Activated B cell treated with CpG ODN at 0.5 μM for 24 hours (primary cell): ENCODE data around the gene S100A10. TPM values are rescaled to one million over a fixed set of nuclear protein-coding genes. Genes with fewer than 3 reads are reported as not detected.

Experiments used
- ATAC-seq: fragments of 200-7000 bp; cut with Tn5 transposase; one replicate; pipeline ENCODE4 v1.10.0; 2021; ENCODE audit warnings: low read depth, mild to moderate bottlenecking, moderate library complexity
- CTCF ChIA-PET: fragments of 350-600 bp; sonication (Branson Sonifier 250); formaldehyde crosslinking; loops from one replicate; lab custom pipeline; 2021; ENCODE audit warnings: antibody characterized with exemption; lab: Charles Lee
- POLR2A ChIA-PET: fragments of 350-600 bp; sonication (Branson Sonifier 250); formaldehyde crosslinking; loops from one replicate; lab custom pipeline; 2021; ENCODE audit warnings: antibody characterized with exemption; lab: Charles Lee
- DNase-seq: peaks from one replicate; pipeline ENCODE4 v3.0.0; 2022
- H3K27ac Mint-ChIP-seq: one replicate; pipeline ENCODE4 v1.8.0; 2020; ENCODE audit warnings: mixed read lengths
- H3K27me3 Mint-ChIP-seq: one replicate; pipeline ENCODE4 v1.8.0; 2021; ENCODE audit warnings: mixed read lengths
- H3K36me3 Mint-ChIP-seq: one replicate; pipeline ENCODE4 v1.8.0; 2021; ENCODE audit warnings: low read depth, mixed read lengths
- H3K4me1 Mint-ChIP-seq: one replicate; pipeline ENCODE4 v1.8.0; 2021; ENCODE audit warnings: mixed read lengths
- H3K4me3 Mint-ChIP-seq: one replicate; pipeline ENCODE4 v1.8.0; 2020; ENCODE audit warnings: mild to moderate bottlenecking, mixed read lengths
- H3K9me3 Mint-ChIP-seq: one replicate; pipeline ENCODE4 v1.8.0; 2020; ENCODE audit warnings: mixed read lengths
- intact Hi-C: fragments of 100-400 bp; cut with micrococcal nuclease; formaldehyde crosslinking; loops from one replicate; pipeline ENCODE4 v1.15.1; 2024
- total RNA-seq: library from RNA; stranded (reverse); gene quantifications from 2 replicates; pipeline ENCODE4 v1.2.3, GENCODE V29; 2022
- TF ChIP-seq, protein P1 (sequence below): fragments of 200-600 bp; IDR thresholded peaks from one replicate; pipeline ENCODE4 v1.8.0; 2022; ENCODE audit warnings: antibody characterized with exemption, mild to moderate bottlenecking

Gene S100A10
- total RNA-seq, 1 donor from 2014 or later: 62.7 TPM

DNA sequence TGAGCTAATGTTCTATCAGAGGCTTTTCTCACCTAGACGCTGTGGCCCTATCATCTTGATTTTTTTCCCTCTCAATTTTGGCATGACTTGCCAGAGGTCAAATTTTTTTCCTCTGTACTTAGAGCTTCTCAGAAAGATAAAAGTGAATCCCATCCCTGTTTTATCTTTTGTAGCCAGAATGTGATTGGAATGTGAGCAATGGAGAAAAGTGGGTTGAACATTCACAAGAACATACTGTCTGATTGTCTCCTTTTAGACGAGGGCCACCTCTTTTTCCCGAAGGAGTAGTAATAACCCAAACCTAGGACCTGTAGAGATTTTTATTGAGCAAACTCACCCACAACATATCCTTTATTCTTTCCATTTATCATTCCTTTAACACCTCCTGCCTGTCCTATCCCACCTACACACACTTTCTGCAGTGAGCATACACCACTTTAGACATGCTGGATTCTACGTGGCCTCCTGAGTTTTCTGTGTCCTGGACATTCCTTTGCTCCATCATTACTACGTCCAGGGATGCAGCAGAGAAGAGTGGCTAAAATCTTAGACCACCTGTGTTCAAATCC, 15.9 kb downstream of the S100A10 start:
- POLR2A ChIA-PET: no interaction called here
- Mint-ChIP-seq H3K27me3 (peaks cover 7% of the 10 kb centered on the region), H3K4me3 (no peak overlapping the region), H3K36me3 (peaks cover 18% of the 10 kb centered on the region), H3K27ac (no peak overlapping the region), H3K9me3 (no peaks in the 10 kb centered on the region), H3K4me1 (no peaks in the 10 kb centered on the region)
- CTCF ChIA-PET: interaction anchor here (3.8 kb wide), 1 partner anchor 24 kb away, joined by 23 read pairs; no protein-coding TSS in a partner anchor
- intact Hi-C loops: no loop called here
- no peak for DNase-seq
- no peak for ATAC-seq
- TF ChIP-seq, protein P1, sequence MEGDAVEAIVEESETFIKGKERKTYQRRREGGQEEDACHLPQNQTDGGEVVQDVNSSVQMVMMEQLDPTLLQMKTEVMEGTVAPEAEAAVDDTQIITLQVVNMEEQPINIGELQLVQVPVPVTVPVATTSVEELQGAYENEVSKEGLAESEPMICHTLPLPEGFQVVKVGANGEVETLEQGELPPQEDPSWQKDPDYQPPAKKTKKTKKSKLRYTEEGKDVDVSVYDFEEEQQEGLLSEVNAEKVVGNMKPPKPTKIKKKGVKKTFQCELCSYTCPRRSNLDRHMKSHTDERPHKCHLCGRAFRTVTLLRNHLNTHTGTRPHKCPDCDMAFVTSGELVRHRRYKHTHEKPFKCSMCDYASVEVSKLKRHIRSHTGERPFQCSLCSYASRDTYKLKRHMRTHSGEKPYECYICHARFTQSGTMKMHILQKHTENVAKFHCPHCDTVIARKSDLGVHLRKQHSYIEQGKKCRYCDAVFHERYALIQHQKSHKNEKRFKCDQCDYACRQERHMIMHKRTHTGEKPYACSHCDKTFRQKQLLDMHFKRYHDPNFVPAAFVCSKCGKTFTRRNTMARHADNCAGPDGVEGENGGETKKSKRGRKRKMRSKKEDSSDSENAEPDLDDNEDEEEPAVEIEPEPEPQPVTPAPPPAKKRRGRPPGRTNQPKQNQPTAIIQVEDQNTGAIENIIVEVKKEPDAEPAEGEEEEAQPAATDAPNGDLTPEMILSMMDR: no peak

DNA sequence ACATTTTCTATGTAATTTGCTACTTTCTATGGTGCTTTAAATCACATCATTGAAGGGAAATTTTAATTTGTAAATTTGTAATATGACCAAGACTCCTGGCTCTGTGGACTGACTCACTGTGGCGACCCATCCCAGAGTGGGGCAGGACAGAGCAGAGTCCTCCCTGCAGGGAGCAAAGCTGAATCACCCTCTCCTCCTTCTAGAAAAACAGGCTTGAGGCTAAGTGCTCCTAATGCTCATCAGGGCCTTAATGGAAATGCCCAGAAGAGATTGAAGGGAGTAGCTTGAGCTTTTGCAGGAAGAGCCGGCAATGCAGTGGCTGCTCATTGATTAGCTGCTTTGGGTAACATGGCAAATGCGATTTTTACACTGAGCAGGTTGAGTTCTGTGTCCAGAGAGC, 16.8 kb downstream of the S100A10 start:
- intact Hi-C loops: no loop called here
- H3K27me3 Mint-ChIP-seq: peaks cover 7% of the 10 kb centered on the region
- DNase-seq (no peak), ATAC-seq (no peak)
- no peaks in the 10 kb centered on the region for H3K9me3 Mint-ChIP-seq
- H3K4me1 Mint-ChIP-seq: no peaks in the 10 kb centered on the region
- ChIA-PET POLR2A (interaction anchor here (0.7 kb wide), 1 partner anchor 18 kb away, joined by 3 read pairs; no protein-coding TSS in a partner anchor), CTCF (interaction anchor here (3.8 kb wide), 1 partner anchor 24 kb away, joined by 23 read pairs; no protein-coding TSS in a partner anchor)
- no peak overlapping the region for H3K4me3 Mint-ChIP-seq
- H3K36me3 Mint-ChIP-seq: peaks cover 12% of the 10 kb centered on the region
- TF ChIP-seq, protein P1: no peak
- H3K27ac Mint-ChIP-seq: no peak overlapping the region

DNA sequence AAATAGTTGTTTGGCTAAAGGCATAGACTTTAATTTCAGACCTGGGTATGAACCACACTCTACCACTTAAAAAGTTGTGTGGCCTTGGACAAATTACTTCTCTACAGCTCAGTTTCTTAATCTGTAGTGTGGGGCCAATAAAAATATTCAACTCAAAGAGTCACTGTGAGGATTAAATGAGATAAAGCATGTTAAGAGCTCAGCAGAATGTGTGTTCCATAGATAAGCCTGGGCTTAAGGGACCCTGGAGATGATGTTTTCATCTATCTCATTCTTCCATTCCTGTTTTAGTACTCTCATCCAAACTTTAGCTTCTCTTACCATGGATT, 17.7 kb downstream of the S100A10 start:
- CTCF ChIA-PET: interaction anchor here (1.1 to 3.8 kb wide), 2 partner anchors 25 to 67 kb away, joined by 3 to 23 read pairs; partner anchors contain the start of gene THEM4
- Mint-ChIP-seq H3K9me3 (no peaks in the 10 kb centered on the region), H3K4me1 (no peaks in the 10 kb centered on the region), H3K4me3 (no peak overlapping the region), H3K27ac (no peak overlapping the region), H3K36me3 (peaks cover 4% of the 10 kb centered on the region), H3K27me3 (peaks cover 10% of the 10 kb centered on the region)
- POLR2A ChIA-PET: no interaction called here
- no peak for ATAC-seq
- TF ChIP-seq, protein P1: no peak
- DNase-seq: no peak
- intact Hi-C loops: no loop called here

DNA sequence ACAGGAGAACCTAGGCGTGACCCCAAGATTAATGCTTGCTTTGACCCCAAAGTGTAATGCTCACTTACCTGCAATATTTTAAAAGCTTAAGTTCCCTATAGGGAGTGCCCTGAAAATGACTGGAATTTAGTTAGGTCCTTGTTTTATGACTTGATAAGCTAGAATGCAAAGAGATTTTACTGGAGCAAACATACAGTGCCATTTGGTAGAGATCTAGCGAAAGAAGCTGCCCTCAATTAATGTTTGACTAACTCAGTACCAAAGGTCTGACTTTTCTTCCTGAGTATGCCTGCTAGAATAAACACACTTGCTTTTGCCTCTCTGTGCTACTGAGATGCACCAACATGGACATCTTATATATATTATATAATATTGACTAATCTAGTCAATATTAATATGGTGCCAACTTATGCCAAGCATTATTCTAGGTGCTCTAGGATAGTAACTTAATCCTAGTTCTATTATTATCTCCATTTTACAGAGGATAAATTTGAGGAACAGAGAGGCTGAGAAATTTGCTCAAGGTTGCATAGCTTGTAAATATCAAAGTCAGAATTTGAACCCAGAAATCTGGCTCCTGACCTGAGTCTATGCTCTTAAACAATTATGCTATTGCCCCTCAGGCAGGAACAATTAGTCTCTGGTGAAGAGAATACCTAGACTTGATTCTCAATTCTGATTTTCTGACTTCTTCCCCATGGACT, 18.2 kb downstream of the S100A10 start:
- H3K36me3 Mint-ChIP-seq: no peaks in the 10 kb centered on the region
- H3K27me3 Mint-ChIP-seq: peaks cover 10% of the 10 kb centered on the region

More for the DNA sequence above, 18.2 kb downstream of the S100A10 start:
- ChIA-PET CTCF (interaction anchor here (1.1 to 3.8 kb wide), 2 partner anchors 26 to 66 kb away, joined by 3 to 23 read pairs; partner anchors contain the start of gene THEM4), POLR2A (no interaction called here)
- Mint-ChIP-seq H3K4me1 (no peaks in the 10 kb centered on the region), H3K4me3 (no peak overlapping the region), H3K27ac (no peak overlapping the region), H3K9me3 (no peaks in the 10 kb centered on the region)
- no peak for ATAC-seq
- no peak for DNase-seq
- TF ChIP-seq, protein P1: no peak
- intact Hi-C loops: no loop called here
